ENCODE data around the gene IFNK.

Gene IFNK

DNA sequence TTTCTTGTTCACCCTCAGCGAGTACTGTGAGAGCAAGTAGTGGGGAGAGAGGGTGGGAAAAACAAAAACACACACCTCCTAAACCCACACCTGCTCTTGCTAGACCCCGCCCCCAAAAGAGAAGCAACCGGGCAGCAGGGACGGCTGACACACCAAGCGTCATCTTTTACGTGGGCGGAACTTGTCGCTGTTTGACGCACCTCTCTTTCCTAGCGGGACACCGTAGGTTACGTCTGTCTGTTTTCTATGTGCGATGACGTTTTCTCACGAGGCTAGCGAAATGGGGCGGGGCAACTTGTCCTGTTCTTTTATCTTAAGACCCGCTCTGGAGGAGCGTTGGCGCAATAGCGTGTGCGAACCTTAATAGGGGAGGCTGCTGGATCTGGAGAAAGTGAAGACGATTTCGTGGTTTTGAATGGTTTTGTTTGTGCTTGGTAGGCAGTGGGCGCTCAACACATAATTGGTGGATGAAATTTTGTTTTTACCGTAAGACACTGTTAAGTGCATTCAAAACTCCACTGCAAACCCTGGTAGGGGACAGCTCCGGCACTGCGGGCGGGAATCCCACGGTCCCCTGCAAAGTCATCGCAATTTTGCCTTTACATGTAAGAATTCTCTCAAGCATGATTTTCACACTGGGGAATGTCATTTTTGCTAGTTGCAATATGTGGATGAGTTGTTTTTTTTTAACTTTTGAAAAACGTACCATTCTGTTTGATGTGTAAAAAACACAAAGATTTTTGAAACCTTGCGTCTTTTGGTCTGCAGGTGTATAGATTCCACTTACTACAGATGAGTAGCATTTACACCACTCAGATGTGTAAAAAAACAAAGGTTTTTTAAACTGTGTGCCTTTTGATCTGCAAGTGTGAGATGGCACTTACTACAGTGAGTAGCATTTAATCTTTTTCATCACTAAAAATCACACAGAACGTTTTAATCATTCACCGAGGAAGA, 49.8 kb downstream of the IFNK start:
- peak; percentile 98 to 100 (median 100) for DNase-seq

All from suppressor macrophage treated with lipopolysaccharide for 1 hour (primary cell).